K562 (cell line): ENCODE measurements around the gene IRS2. TPM values are rescaled to one million over a fixed set of nuclear protein-coding genes. Genes with fewer than 3 reads are reported as not detected.

Source experiments
- ATAC-seq: fragments of 200-7000 bp; cut with Tn5 transposase; 3 replicates; pipeline ENCODE4 v1.9.1; 2020; ENCODE audit warnings: moderate library complexity
- BruUV-seq: library from RNA; stranded (reverse); fragments of 400-500 nt; replicated peaks from 2 replicates; lab custom pipeline; 2021; lab: Mats Ljungman, UMichigan
- CTCF ChIA-PET: fragments of 300-600 bp; formaldehyde crosslinking; extraction: SDS; loops from one replicate; lab custom pipeline; 2021; ENCODE audit warnings: low intra/inter-chr PET ratio; lab: Yijun Ruan, JAX
- POLR2A ChIA-PET: fragments of 300-600, 350-650 bp; sonication (Branson Sonifier 250); formaldehyde crosslinking; extraction: SDS; loops from one replicate; lab custom pipeline; 2021; ENCODE audit warnings: antibody characterized with exemption, inconsistent platforms; lab: Yijun Ruan, JAX
- DNase-seq, 4 experiments: peaks; one replicate each; pipeline versions ENCODE4 v3.0.0 to v3.0.0-alpha.2; 2011 to 2018; ENCODE audit warnings: low spot score in 3 of 4, mixed read lengths in 3 of 4; ENCODE audit errors: extremely low read depth in 1 of 4
- FAIRE-seq: peaks from 2 replicates; lab custom pipeline; 2011; peaks lifted over from hg19 to GRCh38; lab: Jason Lieb, UNC
- H2AFZ ChIP-seq: 2 replicates; pipeline ENCODE4 v1.6.0; 2011; ENCODE audit warnings: low read depth, low read length, control low read depth, inconsistent platforms
- H3K27ac ChIP-seq: fragments of 200-600 bp; 3 replicates; pipeline ENCODE4 v1.8.0; 2011; ENCODE audit warnings: low read depth, mild to moderate bottlenecking, control low read depth, inconsistent platforms, low read length, moderate library complexity, mixed read lengths; ENCODE audit errors: extremely low read depth
- H3K27me3 ChIP-seq, 2 experiments: fragments of 300-600 bp in 1 of 2; 2 replicates in 1 of 2; 3 replicates in 1 of 2; pipeline versions ENCODE4 v1.6.0 to v1.8.0; 2011; ENCODE audit warnings: inconsistent platforms in 2 of 2, low read length in 2 of 2, mild to moderate bottlenecking in 1 of 2, mixed read lengths in 1 of 2, moderate library complexity in 1 of 2; ENCODE audit not compliant: control insufficient read depth in 2 of 2, insufficient read depth in 2 of 2
- H3K36me3 ChIP-seq: fragments of 300-600 bp; 3 replicates; pipeline ENCODE4 v1.8.0; 2011; ENCODE audit warnings: mild to moderate bottlenecking, low read length, inconsistent platforms; ENCODE audit not compliant: control insufficient read depth, insufficient read depth
- H3K4me1 ChIP-seq, 2 experiments: fragments of 200-600 bp in 1 of 2; replicated peaks in 1 of 2; 2 replicates in 1 of 2; 3 replicates in 1 of 2; pipeline versions ENCODE4 v1.5.1 to v1.8.0; 2011; ENCODE audit warnings: inconsistent platforms in 2 of 2, low read length in 2 of 2, mild to moderate bottlenecking in 1 of 2, mixed read lengths in 1 of 2, moderate library complexity in 1 of 2; ENCODE audit not compliant: control insufficient read depth in 2 of 2, insufficient read depth in 2 of 2
- H3K4me2 ChIP-seq: 2 replicates; pipeline ENCODE4 v1.6.1; 2011; ENCODE audit warnings: low read length, control low read depth, inconsistent platforms, mixed read lengths; ENCODE audit not compliant: insufficient read depth
- H3K4me3 ChIP-seq: fragments of 200-600 bp; sonication (generic), shearing (Covaris generic); 2 replicates; pipeline ENCODE4 v1.5.1; 2016; ENCODE audit warnings: control low read depth, inconsistent platforms
- H3K79me2 ChIP-seq: fragments of 200-600 bp; 3 replicates; pipeline ENCODE4 v1.8.0; 2011; ENCODE audit warnings: low read length, inconsistent platforms; ENCODE audit not compliant: control insufficient read depth, insufficient read depth
- H3K9ac ChIP-seq, 2 experiments: 2 replicates each; pipeline versions ENCODE4 v1.6.0 to v1.6.1; 2011; ENCODE audit warnings: low read depth in 2 of 2, low read length in 2 of 2, control low read depth in 1 of 2, inconsistent platforms in 1 of 2, mild to moderate bottlenecking in 1 of 2, mixed read lengths in 1 of 2; ENCODE audit not compliant: insufficient read depth in 1 of 2
- H3K9me1 ChIP-seq: one replicate; pipeline ENCODE4 v1.6.0; 2011; ENCODE audit warnings: inconsistent platforms, mild to moderate bottlenecking, low read length, moderate library complexity; ENCODE audit not compliant: control insufficient read depth, insufficient read depth
- H3K9me3 ChIP-seq: replicated peaks from 2 replicates; pipeline ENCODE4 v1.5.1; 2011; ENCODE audit warnings: low read depth, low read length, inconsistent platforms; ENCODE audit not compliant: control insufficient read depth, insufficient read depth
- H4K20me1 ChIP-seq: replicated peaks from 2 replicates; pipeline ENCODE4 v1.6.1; 2011; ENCODE audit warnings: low read length, inconsistent platforms, mixed read lengths; ENCODE audit not compliant: control insufficient read depth, insufficient read depth
- ATF1 ChIP-seq, 2 experiments: fragments of 450-650 bp in 1 of 2; IDR thresholded peaks; 2 replicates each; pipeline ENCODE4 v1.6.1; 2016; ENCODE audit warnings: missing compliant biosample characterization in 1 of 2, missing genetic modification characterization in 1 of 2
- TCF3 ChIP-seq: sonication (generic); formaldehyde crosslinking; IDR thresholded peaks from 2 replicates; pipeline ENCODE4 v1.4.0; 2020; ENCODE audit warnings: mild to moderate bottlenecking, missing genetic modification reagents
- THRAP3 ChIP-seq: fragments of 450-650 bp; IDR thresholded peaks from 2 replicates; pipeline ENCODE4 v1.6.1; 2016; ENCODE audit warnings: mild to moderate bottlenecking, inconsistent platforms, borderline replicate concordance
- ZNF444 ChIP-seq: fragments of 250-450 bp; sonication (Bioruptor Pico); IDR thresholded peaks from 2 replicates; pipeline ENCODE4 v1.4.0; 2020; ENCODE audit warnings: mild to moderate bottlenecking, moderate library complexity
- ZNF717 ChIP-seq: fragments of 250-450 bp; sonication (Bioruptor Pico); IDR thresholded peaks from 2 replicates; pipeline ENCODE4 v1.5.0; 2021
- WGBS: fragments of 100-300 bp; shearing (Covaris generic); methylation state at CpG from one replicate; pipeline ENCODE4 v1.1.6; 2016; ENCODE audit warnings: low coverage, mixed read lengths; ENCODE audit not compliant: insufficient coverage; ENCODE audit errors: missing lambda C conversion rate; 5-methylcytosine and 5-hydroxymethylcytosine counted together
- in situ Hi-C: fragments of 300-500 bp; cut with MboI; formaldehyde crosslinking; loops from 4 replicates; pipeline ENCODE4 v1.15.0; 2018; ENCODE audit warnings: inconsistent platforms, mixed read lengths
- intact Hi-C: fragments of 100-400 bp; cut with micrococcal nuclease; formaldehyde crosslinking; loops from 2 replicates; pipeline ENCODE4 v1.14.2; 2022
- polyA plus RNA-seq, 8 experiments: library from polyadenylated mRNA; depleted of rRNA in 4 of 8; stranded (reverse) in 5 of 8; unstranded in 3 of 8; fragments of >200 nt; fragmentation: Nextera tagmentation in 2 of 8; fragmentation: Illumina TruSeq in 1 of 8; extraction: Ambion mirVana in 2 of 8; extraction: Trizol in 1 of 8; gene quantifications; 2 replicates each; pipeline versions ENCODE4 v1.2.1 to v1.2.3, GENCODE V29; 2011 to 2014; ENCODE audit warnings: inconsistent platforms in 1 of 8, missing spikeins in 1 of 8
- total RNA-seq, 7 experiments: library from RNA; depleted of rRNA in 6 of 7; stranded (reverse); fragments of >200 nt in 6 of 7; fragmentation: Illumina TruSeq in 2 of 7; extraction: Trizol in 2 of 7; gene quantifications; 2 replicates each; pipeline versions ENCODE4 v1.2.1 to v1.2.3, GENCODE V29; 2011 to 2021; ENCODE audit warnings: low replicate concordance in 1 of 7
- TF ChIP-seq, protein P1 (sequence below): fragments of 450-650 bp; formaldehyde crosslinking; IDR thresholded peaks from 2 replicates; pipeline ENCODE4 v1.4.0; 2020; ENCODE audit warnings: mild to moderate bottlenecking, mixed read lengths
- TF ChIP-seq, protein P2 (sequence below): fragments of 250-450 bp; sonication (Bioruptor Pico); IDR thresholded peaks from 2 replicates; pipeline ENCODE4 v1.4.0; 2020
- TF ChIP-seq, protein P3 (sequence below): fragments of 450-650 bp; IDR thresholded peaks from 2 replicates; pipeline ENCODE4 v1.6.1; 2014; ENCODE audit warnings: low read depth, mild to moderate bottlenecking, moderate library complexity, borderline replicate concordance
- TF ChIP-seq, protein P4 (sequence below): fragments of 450-650 bp; IDR thresholded peaks from 2 replicates; pipeline ENCODE4 v1.6.1; 2016; ENCODE audit warnings: missing biosample characterization, missing genetic modification characterization
- TF ChIP-seq, protein P5 (sequence below): IDR thresholded peaks from 2 replicates; pipeline ENCODE4 v1.6.1; 2012; ENCODE audit warnings: low read depth, low read length, improper control_type of control experiment, borderline replicate concordance

The IRS2 gene
- total and polyA plus RNA-seq, 9 of the 15 experiments (the other 6 are each of a cell fraction or from before 2014, with no cell fraction given): 0.36 to 4.6 (median 0.63) TPM

DNA sequence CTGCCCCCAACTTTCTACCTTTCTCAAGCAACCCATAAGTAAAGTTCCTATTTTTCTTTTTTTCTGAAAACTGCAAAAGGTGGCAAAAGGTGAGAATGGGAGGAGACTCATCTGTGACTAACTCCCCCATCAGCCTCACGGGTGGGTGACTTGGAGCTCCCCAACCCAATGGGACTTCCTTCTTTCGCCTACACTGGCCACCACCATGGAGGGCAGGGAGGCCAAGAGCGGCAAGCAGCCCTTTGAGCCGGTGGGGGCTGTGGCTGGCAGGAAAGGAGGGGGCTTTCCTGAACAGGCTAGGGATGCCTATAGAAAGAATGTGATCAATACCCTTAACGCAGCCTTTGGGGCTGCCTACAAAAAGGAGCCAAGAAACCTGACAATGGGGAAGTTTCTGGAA is 16.5 kb downstream of the IRS2 start:
- Histone ChIP-seq H3K9ac (no peak overlapping the region), H2AFZ (no peak overlapping the region), H3K4me2 (no peak overlapping the region), H3K4me3 (no peak overlapping the region), H3K9me3 (no peaks in the 10 kb centered on the region), H4K20me1 (peaks cover 3% of the 10 kb centered on the region; the same call in 1 of the 2 replicates), H3K9me1 (no peaks in the 10 kb centered on the region), H3K4me1 (peaks cover 3% of the 10 kb centered on the region in 2 experiments; a peak in 4 of 5 replicates), H3K79me2 (no peaks in the 10 kb centered on the region; the same call in 2 of the 3 replicates), H3K36me3 (no peaks in the 10 kb centered on the region), H3K27ac (no peak overlapping the region), H3K27me3 (no peaks in the 10 kb centered on the region)
- in situ Hi-C loops (no loop called here), intact Hi-C loops (no loop called here)
- ATAC-seq (no peak), DNase-seq (no peak), FAIRE-seq (no peak)
- ChIA-PET POLR2A (interaction anchor here (0.7 to 1.0 kb wide), 3 partner anchors 11 to 57 kb away, joined by 3 to 4 read pairs (median 3); no protein-coding TSS in a partner anchor), CTCF (no interaction called here)
- no TSS peak for BruUV-seq
- 76% methylated on average over 5 of the region's 5 CpGs for WGBS
- TF ChIP-seq TCF3 (CRISPR knock-in tag): no peak
- TF ChIP-seq, protein P1, sequence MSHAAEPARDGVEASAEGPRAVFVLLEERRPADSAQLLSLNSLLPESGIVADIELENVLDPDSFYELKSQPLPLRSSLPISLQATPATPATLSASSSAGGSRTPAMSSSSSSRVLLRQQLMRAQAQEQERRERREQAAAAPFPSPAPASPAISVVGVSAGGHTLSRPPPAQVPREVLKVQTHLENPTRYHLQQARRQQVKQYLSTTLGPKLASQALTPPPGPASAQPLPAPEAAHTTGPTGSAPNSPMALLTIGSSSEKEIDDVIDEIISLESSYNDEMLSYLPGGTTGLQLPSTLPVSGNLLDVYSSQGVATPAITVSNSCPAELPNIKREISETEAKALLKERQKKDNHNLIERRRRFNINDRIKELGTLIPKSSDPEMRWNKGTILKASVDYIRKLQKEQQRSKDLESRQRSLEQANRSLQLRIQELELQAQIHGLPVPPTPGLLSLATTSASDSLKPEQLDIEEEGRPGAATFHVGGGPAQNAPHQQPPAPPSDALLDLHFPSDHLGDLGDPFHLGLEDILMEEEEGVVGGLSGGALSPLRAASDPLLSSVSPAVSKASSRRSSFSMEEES (CRISPR knock-in tag): no peak
- TF ChIP-seq ZNF717 (CRISPR knock-in tag): no peak
- TF ChIP-seq ATF1 (CRISPR knock-in tag; IDR thresholded peaks at IDR 0.05): no peak
- TF ChIP-seq ATF1 (tag; IDR thresholded peaks at IDR 0.05): no peak
- TF ChIP-seq, protein P2, sequence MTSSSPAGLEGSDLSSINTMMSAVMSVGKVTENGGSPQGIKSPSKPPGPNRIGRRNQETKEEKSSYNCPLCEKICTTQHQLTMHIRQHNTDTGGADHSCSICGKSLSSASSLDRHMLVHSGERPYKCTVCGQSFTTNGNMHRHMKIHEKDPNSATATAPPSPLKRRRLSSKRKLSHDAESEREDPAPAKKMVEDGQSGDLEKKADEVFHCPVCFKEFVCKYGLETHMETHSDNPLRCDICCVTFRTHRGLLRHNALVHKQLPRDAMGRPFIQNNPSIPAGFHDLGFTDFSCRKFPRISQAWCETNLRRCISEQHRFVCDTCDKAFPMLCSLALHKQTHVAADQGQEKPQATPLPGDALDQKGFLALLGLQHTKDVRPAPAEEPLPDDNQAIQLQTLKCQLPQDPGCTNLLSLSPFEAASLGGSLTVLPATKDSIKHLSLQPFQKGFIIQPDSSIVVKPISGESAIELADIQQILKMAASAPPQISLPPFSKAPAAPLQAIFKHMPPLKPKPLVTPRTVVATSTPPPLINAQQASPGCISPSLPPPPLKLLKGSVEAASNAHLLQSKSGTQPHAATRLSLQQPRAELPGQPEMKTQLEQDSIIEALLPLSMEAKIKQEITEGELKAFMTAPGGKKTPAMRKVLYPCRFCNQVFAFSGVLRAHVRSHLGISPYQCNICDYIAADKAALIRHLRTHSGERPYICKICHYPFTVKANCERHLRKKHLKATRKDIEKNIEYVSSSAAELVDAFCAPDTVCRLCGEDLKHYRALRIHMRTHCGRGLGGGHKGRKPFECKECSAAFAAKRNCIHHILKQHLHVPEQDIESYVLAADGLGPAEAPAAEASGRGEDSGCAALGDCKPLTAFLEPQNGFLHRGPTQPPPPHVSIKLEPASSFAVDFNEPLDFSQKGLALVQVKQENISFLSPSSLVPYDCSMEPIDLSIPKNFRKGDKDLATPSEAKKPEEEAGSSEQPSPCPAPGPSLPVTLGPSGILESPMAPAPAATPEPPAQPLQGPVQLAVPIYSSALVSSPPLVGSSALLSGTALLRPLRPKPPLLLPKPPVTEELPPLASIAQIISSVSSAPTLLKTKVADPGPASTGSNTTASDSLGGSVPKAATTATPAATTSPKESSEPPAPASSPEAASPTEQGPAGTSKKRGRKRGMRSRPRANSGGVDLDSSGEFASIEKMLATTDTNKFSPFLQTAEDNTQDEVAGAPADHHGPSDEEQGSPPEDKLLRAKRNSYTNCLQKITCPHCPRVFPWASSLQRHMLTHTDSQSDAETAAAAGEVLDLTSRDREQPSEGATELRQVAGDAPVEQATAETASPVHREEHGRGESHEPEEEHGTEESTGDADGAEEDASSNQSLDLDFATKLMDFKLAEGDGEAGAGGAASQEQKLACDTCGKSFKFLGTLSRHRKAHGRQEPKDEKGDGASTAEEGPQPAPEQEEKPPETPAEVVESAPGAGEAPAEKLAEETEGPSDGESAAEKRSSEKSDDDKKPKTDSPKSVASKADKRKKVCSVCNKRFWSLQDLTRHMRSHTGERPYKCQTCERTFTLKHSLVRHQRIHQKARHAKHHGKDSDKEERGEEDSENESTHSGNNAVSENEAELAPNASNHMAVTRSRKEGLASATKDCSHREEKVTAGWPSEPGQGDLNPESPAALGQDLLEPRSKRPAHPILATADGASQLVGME (CRISPR knock-in tag): no peak
- TF ChIP-seq, protein P3, sequence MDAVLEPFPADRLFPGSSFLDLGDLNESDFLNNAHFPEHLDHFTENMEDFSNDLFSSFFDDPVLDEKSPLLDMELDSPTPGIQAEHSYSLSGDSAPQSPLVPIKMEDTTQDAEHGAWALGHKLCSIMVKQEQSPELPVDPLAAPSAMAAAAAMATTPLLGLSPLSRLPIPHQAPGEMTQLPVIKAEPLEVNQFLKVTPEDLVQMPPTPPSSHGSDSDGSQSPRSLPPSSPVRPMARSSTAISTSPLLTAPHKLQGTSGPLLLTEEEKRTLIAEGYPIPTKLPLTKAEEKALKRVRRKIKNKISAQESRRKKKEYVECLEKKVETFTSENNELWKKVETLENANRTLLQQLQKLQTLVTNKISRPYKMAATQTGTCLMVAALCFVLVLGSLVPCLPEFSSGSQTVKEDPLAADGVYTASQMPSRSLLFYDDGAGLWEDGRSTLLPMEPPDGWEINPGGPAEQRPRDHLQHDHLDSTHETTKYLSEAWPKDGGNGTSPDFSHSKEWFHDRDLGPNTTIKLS: no peak
- TF ChIP-seq, protein P4, sequence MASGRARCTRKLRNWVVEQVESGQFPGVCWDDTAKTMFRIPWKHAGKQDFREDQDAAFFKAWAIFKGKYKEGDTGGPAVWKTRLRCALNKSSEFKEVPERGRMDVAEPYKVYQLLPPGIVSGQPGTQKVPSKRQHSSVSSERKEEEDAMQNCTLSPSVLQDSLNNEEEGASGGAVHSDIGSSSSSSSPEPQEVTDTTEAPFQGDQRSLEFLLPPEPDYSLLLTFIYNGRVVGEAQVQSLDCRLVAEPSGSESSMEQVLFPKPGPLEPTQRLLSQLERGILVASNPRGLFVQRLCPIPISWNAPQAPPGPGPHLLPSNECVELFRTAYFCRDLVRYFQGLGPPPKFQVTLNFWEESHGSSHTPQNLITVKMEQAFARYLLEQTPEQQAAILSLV (tag): no peak
- TF ChIP-seq THRAP3: no peak
- TF ChIP-seq, protein P5, sequence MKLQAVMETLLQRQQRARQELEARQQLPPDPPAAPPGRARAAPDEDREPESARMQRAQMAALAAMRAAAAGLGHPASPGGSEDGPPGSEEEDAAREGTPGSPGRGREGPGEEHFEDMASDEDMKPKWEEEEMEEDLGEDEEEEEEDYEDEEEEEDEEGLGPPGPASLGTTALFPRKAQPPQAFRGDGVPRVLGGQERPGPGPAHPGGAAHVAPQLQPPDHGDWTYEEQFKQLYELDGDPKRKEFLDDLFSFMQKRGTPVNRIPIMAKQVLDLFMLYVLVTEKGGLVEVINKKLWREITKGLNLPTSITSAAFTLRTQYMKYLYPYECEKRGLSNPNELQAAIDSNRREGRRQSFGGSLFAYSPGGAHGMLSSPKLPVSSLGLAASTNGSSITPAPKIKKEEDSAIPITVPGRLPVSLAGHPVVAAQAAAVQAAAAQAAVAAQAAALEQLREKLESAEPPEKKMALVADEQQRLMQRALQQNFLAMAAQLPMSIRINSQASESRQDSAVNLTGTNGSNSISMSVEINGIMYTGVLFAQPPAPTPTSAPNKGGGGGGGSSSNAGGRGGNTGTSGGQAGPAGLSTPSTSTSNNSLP: no peak
- TF ChIP-seq ZNF444: no peak
